MM.1S (cell line): ENCODE measurements around the gene NSD2.
"Not testable (repeated sequence)": the region's sequence is repeated elsewhere in the genome, so short reads cannot be mapped to it uniquely, and the experiment has no call there.

ENCODE experiments used
- DNase-seq: peaks from one replicate; pipeline ENCODE4 v3.0.0-alpha.2; 2015
- H2AFZ ChIP-seq: fragments of 300-600 bp; sonication (generic); 2 replicates; pipeline ENCODE4 v1.6.0; 2016; ENCODE audit warnings: antibody characterized with exemption, low read length
- H3F3A ChIP-seq: fragments of 300-600 bp; sonication (generic); 2 replicates; pipeline ENCODE4 v1.6.1; 2016; ENCODE audit warnings: mild to moderate bottlenecking, antibody characterized with exemption, low read length, moderate library complexity, mixed read lengths; ENCODE audit not compliant: insufficient read depth
- H3K27ac ChIP-seq: fragments of 300-600 bp; sonication (generic); 2 replicates; pipeline ENCODE4 v1.5.1; 2016; ENCODE audit warnings: mild to moderate bottlenecking, low read length
- H3K27me3 ChIP-seq: fragments of 300-600 bp; sonication (generic); replicated peaks from 2 replicates; pipeline ENCODE4 v1.6.0; 2016; ENCODE audit warnings: low read length; ENCODE audit not compliant: insufficient read depth
- H3K36me3 ChIP-seq: fragments of 300-600 bp; sonication (generic); replicated peaks from 2 replicates; pipeline ENCODE4 v1.6.1; 2016; ENCODE audit warnings: mild to moderate bottlenecking, low read length, mixed read lengths; ENCODE audit not compliant: insufficient read depth
- H3K4me1 ChIP-seq: fragments of 300-600 bp; sonication (generic); 2 replicates; pipeline ENCODE4 v1.6.1; 2016; ENCODE audit warnings: low read length, mixed read lengths
- H3K4me2 ChIP-seq: fragments of 300-600 bp; sonication (generic); 2 replicates; pipeline ENCODE4 v1.6.0; 2016; ENCODE audit warnings: low read depth, low read length
- H3K4me3 ChIP-seq: fragments of 300-600 bp; sonication (generic); 2 replicates; pipeline ENCODE4 v1.5.1; 2016; ENCODE audit warnings: low read length, mixed read lengths
- H3K79me2 ChIP-seq: fragments of 300-600 bp; sonication (generic); 2 replicates; pipeline ENCODE4 v1.6.1; 2016; ENCODE audit warnings: mixed run types, low read length, mixed read lengths
- H3K9ac ChIP-seq: fragments of 300-600 bp; sonication (generic); 2 replicates; pipeline ENCODE4 v1.6.1; 2016; ENCODE audit warnings: low read length, mixed read lengths
- H3K9me2 ChIP-seq: fragments of 300-600 bp; sonication (generic); replicated peaks from 2 replicates; pipeline ENCODE4 v1.6.1; 2016; ENCODE audit warnings: mild to moderate bottlenecking, low read length, mixed read lengths; ENCODE audit not compliant: insufficient read depth
- H3K9me3 ChIP-seq: fragments of 300-600 bp; sonication (generic); replicated peaks from 2 replicates; pipeline ENCODE4 v1.6.1; 2016; ENCODE audit warnings: mild to moderate bottlenecking, low read length, mixed read lengths; ENCODE audit not compliant: insufficient read depth
- H4K20me1 ChIP-seq: fragments of 300-600 bp; sonication (generic); 2 replicates; pipeline ENCODE4 v1.6.1; 2016; ENCODE audit warnings: mild to moderate bottlenecking, low read length, moderate library complexity, mixed read lengths; ENCODE audit not compliant: insufficient read depth
- CTCF ChIP-seq: fragments of 300-600 bp; sonication (generic); IDR thresholded peaks from 2 replicates; pipeline ENCODE4 v1.5.1; 2016; ENCODE audit warnings: antibody characterized with exemption, low read length, mixed read lengths
- EZH2 ChIP-seq: fragments of 300-600 bp; sonication (generic); optimal IDR thresholded peaks from 2 replicates; pipeline ENCODE3; 2017; ENCODE audit warnings: low read depth, mild to moderate bottlenecking, antibody characterized with exemption, low read length, mixed read lengths
- EZH2phosphoT487 ChIP-seq: fragments of 300-600 bp; sonication (generic); IDR thresholded peaks from 2 replicates; pipeline ENCODE4 v1.6.1; 2018; ENCODE audit warnings: antibody characterized with exemption, low read length

Gene NSD2

GRCh38 chr4:1834047-1834775 lies 37.0 kb upstream of the NSD2 start:
- Histone ChIP-seq H3K79me2 (0 out of 2 replicates have a peak, but pooled peaks cover 2% of the 10 kb centered on the region), H3K9me3 (no peaks in the 10 kb centered on the region), H3F3A (no peaks in the 10 kb centered on the region), H3K27me3 (no peaks in the 10 kb centered on the region), H2AFZ (no peak overlapping the region), H3K9ac (no peak overlapping the region), H3K27ac (no peak overlapping the region), H3K9me2 (no peaks in the 10 kb centered on the region), H3K4me3 (no peak overlapping the region), H3K4me2 (no peak overlapping the region), H4K20me1 (no peaks in the 10 kb centered on the region), H3K4me1 (no peaks in the 10 kb centered on the region), H3K36me3 (peaks cover 2% of the 10 kb centered on the region; the same call in 1 of the 2 replicates)
- DNase-seq, result no peak
- TF ChIP-seq CTCF (no peak), EZH2phosphoT487 (no peak), EZH2 (no peak)

- not testable (repeated sequence) for H3K4me1 ChIP-seq, H3K9me2 ChIP-seq, H3K4me3 ChIP-seq, H3K79me2 ChIP-seq, DNase-seq, H2AFZ ChIP-seq, H4K20me1 ChIP-seq, H3K27ac ChIP-seq, H3K9me3 ChIP-seq, H3K9ac ChIP-seq, H3K36me3 ChIP-seq, H3F3A ChIP-seq, H3K4me2 ChIP-seq, H3K27me3 ChIP-seq
Observed at GRCh38 chr4:1835836-1836235, 35.4 kb upstream of the NSD2 start.

- no peaks in the 10 kb centered on the region for H3K4me1 ChIP-seq
Observed at GRCh38 chr4:1836650-1837049, 34.5 kb upstream of the NSD2 start.

More at GRCh38 chr4:1836650-1837049, 34.5 kb upstream of the NSD2 start:
- Histone ChIP-seq H4K20me1 (no peaks in the 10 kb centered on the region), H3K9me3 (no peaks in the 10 kb centered on the region), H3K4me2 (no peak overlapping the region), H3K4me3 (no peak overlapping the region), H3K9ac (no peak overlapping the region), H3K27ac (no peak overlapping the region), H3F3A (no peaks in the 10 kb centered on the region), H2AFZ (no peak overlapping the region), H3K9me2 (no peaks in the 10 kb centered on the region), H3K36me3 (0 out of 2 replicates have a peak, but pooled peaks cover 5% of the 10 kb centered on the region), H3K79me2 (peaks cover 13% of the 10 kb centered on the region), H3K27me3 (no peaks in the 10 kb centered on the region)
- DNase-seq, result no peak
- TF ChIP-seq EZH2 (no peak), EZH2phosphoT487 (no peak), CTCF (no peak)
